DND-41 (cell line): ENCODE data around the gene TCIRG1.

Experiments used
- ATAC-seq: fragments of 200-7000 bp; cut with Tn5 transposase; 3 replicates; pipeline ENCODE4 v1.9.1; 2021; ENCODE audit warnings: low read depth; ENCODE audit not compliant: insufficient read depth
- DNase-seq: peaks from one replicate; pipeline ENCODE4 v3.0.0-alpha.2; 2020
- H2AFZ ChIP-seq: 2 replicates; pipeline ENCODE4 v1.6.0; 2012; ENCODE audit warnings: low read depth, low read length
- H3K27ac ChIP-seq: 2 replicates; pipeline ENCODE4 v1.5.1; 2012; ENCODE audit warnings: low read length, inconsistent platforms
- H3K27me3 ChIP-seq: fragments of 200-600 bp; sonication (generic); 2 replicates; pipeline ENCODE4 v1.6.0; 2012; ENCODE audit warnings: low read length, mild to moderate bottlenecking, inconsistent platforms; ENCODE audit not compliant: insufficient read depth, poor library complexity
- H3K36me3 ChIP-seq: 2 replicates; pipeline ENCODE4 v1.5.1; 2012; ENCODE audit warnings: low read length, inconsistent platforms; ENCODE audit not compliant: insufficient read depth
- H3K4me1 ChIP-seq: 2 replicates; pipeline ENCODE4 v1.5.1; 2012; ENCODE audit warnings: mild to moderate bottlenecking, low read length; ENCODE audit not compliant: insufficient read depth
- H3K4me2 ChIP-seq: 2 replicates; pipeline ENCODE4 v1.6.0; 2012; ENCODE audit warnings: mild to moderate bottlenecking, moderate library complexity, low read length, inconsistent platforms; ENCODE audit not compliant: insufficient read depth
- H3K4me3 ChIP-seq, 2 experiments: fragments of 200-600 bp in 1 of 2; shearing (Covaris generic) in 1 of 2; 2 replicates each; pipeline ENCODE4 v1.5.1; 2012 to 2016; ENCODE audit warnings: inconsistent platforms in 2 of 2, low read length in 2 of 2, mild to moderate bottlenecking in 2 of 2, low read depth in 1 of 2, moderate library complexity in 1 of 2
- H3K79me2 ChIP-seq: 2 replicates; pipeline ENCODE4 v1.6.0; 2012; ENCODE audit warnings: low read length, inconsistent platforms; ENCODE audit not compliant: insufficient read depth
- H3K9ac ChIP-seq: 2 replicates; pipeline ENCODE4 v1.6.0; 2012; ENCODE audit warnings: low read depth, mild to moderate bottlenecking, inconsistent platforms, low read length, moderate library complexity
- H3K9me3 ChIP-seq: 2 replicates; pipeline ENCODE4 v1.5.1; 2012; ENCODE audit warnings: low read length, moderate library complexity, mild to moderate bottlenecking, inconsistent platforms; ENCODE audit not compliant: insufficient read depth, severe bottlenecking
- H4K20me1 ChIP-seq: 2 replicates; pipeline ENCODE4 v1.6.0; 2012; ENCODE audit warnings: low read length; ENCODE audit not compliant: insufficient read depth
- EZH2 ChIP-seq: IDR thresholded peaks from 3 replicates; pipeline ENCODE4 v1.6.1; 2012; ENCODE audit warnings: borderline replicate concordance, low read depth, mild to moderate bottlenecking, moderate library complexity, low read length, inconsistent platforms; ENCODE audit not compliant: severe bottlenecking
- TF ChIP-seq, protein P1 (sequence below): IDR thresholded peaks from 2 replicates; pipeline ENCODE4 v1.5.1; 2012; ENCODE audit warnings: borderline replicate concordance, low read length, moderate library complexity, mild to moderate bottlenecking; ENCODE audit not compliant: poor library complexity, severe bottlenecking; ENCODE audit errors: extremely low read depth

The TCIRG1 gene

DNA sequence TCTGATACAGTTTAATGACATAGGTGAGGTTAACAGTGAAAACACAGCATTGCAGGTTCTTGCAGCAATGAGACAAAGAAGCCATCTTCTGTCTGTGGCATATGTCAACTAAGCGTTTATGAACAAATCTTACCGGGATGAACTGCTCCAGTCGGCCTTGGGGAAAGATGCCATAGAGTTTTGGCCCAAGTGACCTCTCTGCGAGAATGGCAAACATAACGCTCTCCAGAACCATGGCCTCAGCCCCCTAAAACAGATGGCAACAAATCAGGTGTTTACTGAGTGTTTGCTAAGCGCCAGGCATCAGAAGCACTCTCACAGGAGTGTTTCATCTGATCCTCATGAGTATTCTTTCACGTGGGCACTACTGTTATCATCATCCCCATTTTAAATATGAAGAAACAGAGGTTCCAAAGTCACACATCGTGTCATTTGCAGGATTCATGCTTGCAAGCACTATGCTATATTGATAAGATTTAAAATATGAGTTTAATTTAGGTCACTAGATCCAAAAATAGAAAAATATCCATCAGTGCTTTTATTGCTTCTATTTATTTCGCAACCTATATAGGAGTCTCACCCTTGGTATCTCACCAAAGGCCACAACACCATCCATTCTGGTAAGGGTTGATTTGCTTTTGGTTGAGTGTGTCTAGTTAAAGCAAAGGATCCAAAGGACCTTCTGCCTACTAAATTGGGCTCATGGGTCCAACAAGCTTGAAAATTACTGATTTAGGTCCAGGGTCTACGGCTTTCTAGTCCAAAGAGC lies 35.9 kb downstream of the TCIRG1 start:
- DNase-seq: no peak
- Histone ChIP-seq H3K27me3 (no peaks in the 10 kb centered on the region), H3K9ac (no peak overlapping the region), H3K4me1 (no peaks in the 10 kb centered on the region), H2AFZ (no peak overlapping the region), H3K36me3 (peaks cover 49% of the 10 kb centered on the region), H3K4me3 (no peak overlapping the region), H3K4me2 (no peak overlapping the region), H3K79me2 (no peaks in the 10 kb centered on the region), H3K9me3 (no peaks in the 10 kb centered on the region), H3K27ac (no peak overlapping the region), H4K20me1 (no peaks in the 10 kb centered on the region)
- TF ChIP-seq, protein P1, sequence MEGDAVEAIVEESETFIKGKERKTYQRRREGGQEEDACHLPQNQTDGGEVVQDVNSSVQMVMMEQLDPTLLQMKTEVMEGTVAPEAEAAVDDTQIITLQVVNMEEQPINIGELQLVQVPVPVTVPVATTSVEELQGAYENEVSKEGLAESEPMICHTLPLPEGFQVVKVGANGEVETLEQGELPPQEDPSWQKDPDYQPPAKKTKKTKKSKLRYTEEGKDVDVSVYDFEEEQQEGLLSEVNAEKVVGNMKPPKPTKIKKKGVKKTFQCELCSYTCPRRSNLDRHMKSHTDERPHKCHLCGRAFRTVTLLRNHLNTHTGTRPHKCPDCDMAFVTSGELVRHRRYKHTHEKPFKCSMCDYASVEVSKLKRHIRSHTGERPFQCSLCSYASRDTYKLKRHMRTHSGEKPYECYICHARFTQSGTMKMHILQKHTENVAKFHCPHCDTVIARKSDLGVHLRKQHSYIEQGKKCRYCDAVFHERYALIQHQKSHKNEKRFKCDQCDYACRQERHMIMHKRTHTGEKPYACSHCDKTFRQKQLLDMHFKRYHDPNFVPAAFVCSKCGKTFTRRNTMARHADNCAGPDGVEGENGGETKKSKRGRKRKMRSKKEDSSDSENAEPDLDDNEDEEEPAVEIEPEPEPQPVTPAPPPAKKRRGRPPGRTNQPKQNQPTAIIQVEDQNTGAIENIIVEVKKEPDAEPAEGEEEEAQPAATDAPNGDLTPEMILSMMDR: no peak
- no peak for TF ChIP-seq EZH2
- ATAC-seq: no peak

DNA sequence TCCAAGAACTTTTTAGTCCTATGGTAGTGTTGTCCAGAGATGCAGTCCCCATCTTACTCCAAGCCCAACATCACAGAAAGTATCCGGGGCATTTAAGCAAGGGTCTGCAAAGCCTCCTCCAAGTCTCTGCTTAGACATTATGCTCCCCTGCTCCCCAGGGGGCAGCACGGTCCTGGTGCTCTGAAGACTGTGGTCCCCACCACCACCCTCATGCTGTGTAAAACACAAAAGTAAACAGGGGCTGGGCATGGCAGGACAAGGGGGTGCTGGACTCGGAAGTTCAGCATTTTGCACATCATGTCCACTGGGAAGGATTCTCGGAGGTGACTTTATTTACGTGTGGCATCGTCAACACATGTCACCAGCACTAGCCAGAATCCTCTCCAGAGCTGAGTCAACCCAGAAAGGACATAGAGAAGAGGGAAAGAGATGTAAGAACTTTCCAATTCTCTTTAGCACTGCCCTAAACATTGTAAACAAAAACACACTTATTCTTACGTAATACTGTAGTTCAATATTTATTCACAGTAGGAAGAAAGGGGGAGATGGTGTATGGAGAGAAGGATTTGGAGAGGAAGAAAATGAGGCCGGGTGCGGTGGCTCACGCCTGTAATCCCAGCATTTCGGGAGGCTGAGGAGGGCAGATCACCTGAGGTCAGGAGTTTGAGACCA lies 37.7 kb downstream of the TCIRG1 start:
- no peak overlapping the region for H3K4me3 ChIP-seq
- no peak overlapping the region for H3K9ac ChIP-seq
- no peak overlapping the region for H2AFZ ChIP-seq
- H4K20me1 ChIP-seq: peaks cover 4% of the 10 kb centered on the region
- no peaks in the 10 kb centered on the region for H3K4me1 ChIP-seq
- no peak for DNase-seq
- no peak for ATAC-seq
- H3K36me3 ChIP-seq: peaks cover 48% of the 10 kb centered on the region
- no peak overlapping the region for H3K27ac ChIP-seq
- no peaks in the 10 kb centered on the region for H3K9me3 ChIP-seq
- no peak overlapping the region for H3K4me2 ChIP-seq
- no peaks in the 10 kb centered on the region for H3K27me3 ChIP-seq
- H3K79me2 ChIP-seq: no peaks in the 10 kb centered on the region
- TF ChIP-seq, protein P1: peak; percentile 22
- no peak for TF ChIP-seq EZH2

DNA sequence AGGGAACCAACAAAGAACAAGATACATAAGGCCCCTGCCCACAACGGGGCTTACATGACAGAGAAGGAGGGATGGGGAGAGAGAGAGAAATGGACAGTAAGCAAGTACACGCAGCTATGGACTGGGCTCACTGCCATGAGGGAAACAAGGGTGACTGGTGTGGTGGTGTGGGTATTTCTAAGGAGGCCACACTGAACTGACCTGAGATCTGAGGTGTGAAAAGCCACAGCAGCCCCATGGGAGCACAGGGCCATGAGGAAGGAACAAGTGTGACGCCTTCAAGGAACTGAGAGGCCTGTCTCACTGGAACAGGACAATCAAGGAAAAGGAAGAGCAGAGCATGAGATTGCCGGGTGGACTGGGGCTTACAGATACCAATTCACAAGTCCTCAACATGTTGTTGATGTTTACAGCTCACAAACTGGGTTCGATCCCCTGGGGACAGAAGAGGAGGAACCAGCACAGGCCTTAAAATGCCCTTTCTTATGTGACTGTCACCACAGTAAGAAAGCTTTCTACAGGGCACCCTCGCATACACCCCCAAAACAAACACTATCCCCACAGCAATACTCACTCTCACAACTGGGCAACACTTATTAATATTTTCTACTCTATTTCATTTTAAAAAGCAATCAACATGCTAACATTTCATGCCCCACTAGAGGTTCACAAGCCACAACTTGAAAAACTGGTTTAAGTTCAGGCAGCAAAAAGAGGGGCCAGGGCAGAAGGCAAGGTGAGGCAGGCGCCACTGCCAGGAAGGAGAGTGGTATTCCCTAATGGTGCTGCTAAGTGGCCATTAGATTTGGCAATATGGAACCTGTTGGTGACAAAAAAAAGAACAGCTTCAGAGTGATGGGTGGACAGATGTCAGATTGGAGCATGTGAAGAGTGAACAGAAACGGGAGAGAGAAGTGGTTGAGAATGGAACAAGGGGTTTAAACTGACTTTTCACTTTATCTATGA lies 39.1 kb downstream of the TCIRG1 start:
- no peaks in the 10 kb centered on the region for H3K4me1 ChIP-seq
- H3K9me3 ChIP-seq: no peaks in the 10 kb centered on the region
- no peaks in the 10 kb centered on the region for H3K79me2 ChIP-seq
- H4K20me1 ChIP-seq: peaks cover 4% of the 10 kb centered on the region
- H3K27ac ChIP-seq: no peak overlapping the region
- no peaks in the 10 kb centered on the region for H3K27me3 ChIP-seq
- H3K4me2 ChIP-seq: no peak overlapping the region
- ATAC-seq (no peak), DNase-seq (no peak)
- H3K36me3 ChIP-seq: peaks cover 42% of the 10 kb centered on the region
- H3K4me3 ChIP-seq: no peak overlapping the region
- no peak for TF ChIP-seq EZH2
- TF ChIP-seq, protein P1: no peak
- H2AFZ ChIP-seq: no peak overlapping the region
- no peak overlapping the region for H3K9ac ChIP-seq
